HCT116 (cell line): ENCODE results near the gene PWWP2B. TPM values are rescaled to one million over a fixed set of nuclear protein-coding genes. Genes with fewer than 3 reads are reported as not detected.

Source experiments
- ATAC-seq: fragments of 200-7000 bp; cut with Tn5 transposase; 2 replicates; pipeline ENCODE4 v1.9.1; 2020; ENCODE audit warnings: mild to moderate bottlenecking, moderate library complexity
- BruUV-seq: library from RNA; stranded (reverse); fragments of 400-500 nt; replicated peaks from 2 replicates; lab custom pipeline; 2021; lab: Mats Ljungman, UMichigan
- CTCF ChIA-PET: fragments of 300-600 bp; sonication (Branson Sonifier 250); formaldehyde crosslinking; loops from one replicate; lab custom pipeline; 2021; ENCODE audit warnings: antibody characterized with exemption; lab: Charles Lee
- POLR2A ChIA-PET: fragments of 300-600, 350-600 bp; sonication (Branson Sonifier 250); formaldehyde crosslinking; loops from one replicate; lab custom pipeline; 2021; ENCODE audit warnings: antibody characterized with exemption; lab: Charles Lee
- RAD21 ChIA-PET, 2 experiments: fragments of 300-600 bp; sonication (Branson Sonifier 250); formaldehyde crosslinking; loops; one replicate each; lab custom pipeline; 2023; ENCODE audit warnings: low total read pairs in 2 of 2; ENCODE audit not compliant: uncharacterized antibody in 2 of 2, unreplicated experiment in 2 of 2, low non-redundant PET in 1 of 2; lab: Charles Lee
- DNase-seq: peaks from one replicate; pipeline ENCODE4 v3.0.0-alpha.2; 2010; ENCODE audit warnings: low read depth, low spot score
- H2AFZ ChIP-seq: fragments of 200-600 bp; shearing (Covaris generic), sonication (generic); 2 replicates; pipeline ENCODE4 v1.6.1; 2017; ENCODE audit warnings: low read depth, mixed run types, mixed read lengths, antibody characterized with exemption, low read length; ENCODE audit not compliant: poor library complexity, severe bottlenecking
- H3K27ac ChIP-seq: 2 replicates; pipeline ENCODE4 v1.5.1; 2012; ENCODE audit warnings: low read depth, low read length
- H3K27me3 ChIP-seq: fragments of 200-600 bp; sonication (generic); 2 replicates; pipeline ENCODE4 v1.6.1; 2016; ENCODE audit warnings: mixed run types, low read length, mixed read lengths; ENCODE audit not compliant: insufficient read depth
- H3K36me3 ChIP-seq, 2 experiments: fragments of 200-500 bp in 1 of 2; fragments of 200-600 bp in 1 of 2; sonication (Bioruptor generic) in 1 of 2; sonication (generic) in 1 of 2; 2 replicates each; pipeline versions ENCODE4 v1.5.1 to v1.6.1; 2014 to 2016; ENCODE audit warnings: low read length in 2 of 2, inconsistent platforms in 1 of 2, mixed read lengths in 1 of 2, mixed run types in 1 of 2; ENCODE audit not compliant: insufficient read depth in 2 of 2, control insufficient read depth in 1 of 2
- H3K4me1 ChIP-seq, 2 experiments: fragments of 200-600 bp in 1 of 2; sonication (generic) in 1 of 2; 2 replicates each; pipeline versions ENCODE4 v1.5.1 to v1.6.1; 2012 to 2017; ENCODE audit warnings: low read length in 2 of 2, inconsistent platforms in 1 of 2, mild to moderate bottlenecking in 1 of 2, mixed read lengths in 1 of 2, mixed run types in 1 of 2, moderate library complexity in 1 of 2; ENCODE audit not compliant: insufficient read depth in 2 of 2, control insufficient read depth in 1 of 2
- H3K4me2 ChIP-seq: fragments of 200-600 bp; sonication (generic); 2 replicates; pipeline ENCODE4 v1.6.1; 2017; ENCODE audit warnings: mixed run types, low read length, mixed read lengths
- H3K4me3 ChIP-seq, 2 experiments: fragments of 200-600 bp in 1 of 2; sonication (generic) in 1 of 2; replicated peaks in 1 of 2; 2 replicates each; pipeline ENCODE4 v1.5.1; 2011 to 2016; ENCODE audit warnings: low read length in 2 of 2, control low read depth in 1 of 2, low read depth in 1 of 2, mild to moderate bottlenecking in 1 of 2, mixed read lengths in 1 of 2, mixed run types in 1 of 2
- H3K79me2 ChIP-seq: fragments of 200-600 bp; sonication (generic); 2 replicates; pipeline ENCODE4 v1.6.1; 2017; ENCODE audit warnings: mild to moderate bottlenecking, mixed run types, low read length, moderate library complexity, mixed read lengths; ENCODE audit not compliant: insufficient read depth
- H3K9ac ChIP-seq: fragments of 200-600 bp; sonication (generic); 2 replicates; pipeline ENCODE4 v1.6.1; 2016; ENCODE audit warnings: low read length, mixed read lengths
- H3K9me2 ChIP-seq: fragments of 200-600 bp; sonication (generic), shearing (Covaris generic); 2 replicates; pipeline ENCODE4 v1.6.1; 2017; ENCODE audit warnings: mixed run types, mild to moderate bottlenecking, moderate library complexity; ENCODE audit not compliant: insufficient read depth
- H3K9me3 ChIP-seq, 2 experiments: fragments of 200-500 bp in 1 of 2; fragments of 200-600 bp in 1 of 2; sonication (Bioruptor generic) in 1 of 2; sonication (generic) in 1 of 2; 2 replicates each; pipeline ENCODE4 v1.6.1; 2014 to 2017; ENCODE audit warnings: low read length in 2 of 2, mixed read lengths in 2 of 2, inconsistent platforms in 1 of 2, low read depth in 1 of 2, mild to moderate bottlenecking in 1 of 2, mixed run types in 1 of 2, moderate library complexity in 1 of 2; ENCODE audit not compliant: control insufficient read depth in 1 of 2, insufficient read depth in 1 of 2
- H4K20me1 ChIP-seq: fragments of 200-600 bp; sonication (generic), shearing (Covaris generic); 2 replicates; pipeline ENCODE4 v1.6.1; 2017; ENCODE audit warnings: mixed run types, mild to moderate bottlenecking, moderate library complexity; ENCODE audit not compliant: insufficient read depth
- EGR1 ChIP-seq: IDR thresholded peaks from 2 replicates; pipeline ENCODE4 v1.6.1; 2012; ENCODE audit warnings: low read depth
- ELF1 ChIP-seq: IDR thresholded peaks from 2 replicates; pipeline ENCODE4 v1.6.1; 2012; ENCODE audit warnings: low read depth, borderline replicate concordance
- EZH2phosphoT487 ChIP-seq: fragments of 200-600 bp; IDR thresholded peaks from 2 replicates; pipeline ENCODE4 v1.6.1; 2018; ENCODE audit warnings: antibody characterized with exemption, borderline replicate concordance
- FOSL1 ChIP-seq: IDR thresholded peaks from 2 replicates; pipeline ENCODE4 v1.6.1; 2012; ENCODE audit warnings: low read depth
- JUND ChIP-seq: IDR thresholded peaks from 2 replicates; pipeline ENCODE4 v1.6.1; 2012
- POLR2A ChIP-seq: IDR thresholded peaks from 2 replicates; pipeline ENCODE4 v1.7.0; 2011; ENCODE audit warnings: borderline replicate concordance; ENCODE audit not compliant: insufficient read depth, insufficient read length; ENCODE audit errors: extremely low read depth
- POLR2AphosphoS5 ChIP-seq: IDR thresholded peaks from 2 replicates; pipeline ENCODE4 v1.6.1; 2011; ENCODE audit warnings: mild to moderate bottlenecking, low read depth, low read length, moderate library complexity
- RAD21 ChIP-seq: IDR thresholded peaks from 2 replicates; pipeline ENCODE4 v1.6.1; 2012; ENCODE audit warnings: low read depth, mild to moderate bottlenecking
- SIN3A ChIP-seq: IDR thresholded peaks from 2 replicates; pipeline ENCODE4 v1.6.1; 2012; ENCODE audit warnings: low read depth
- SP1 ChIP-seq: IDR thresholded peaks from 2 replicates; pipeline ENCODE4 v1.6.1; 2012; ENCODE audit warnings: low read depth
- TCF7L2 ChIP-seq: IDR thresholded peaks from 2 replicates; pipeline ENCODE4 v1.7.0; 2011; ENCODE audit warnings: borderline replicate concordance, inconsistent platforms; ENCODE audit not compliant: insufficient read depth, insufficient read length; ENCODE audit errors: extremely low read depth
- YY1 ChIP-seq: IDR thresholded peaks from 2 replicates; pipeline ENCODE4 v1.6.1; 2011; ENCODE audit warnings: low read length, low read depth, moderate library complexity, mild to moderate bottlenecking; ENCODE audit not compliant: insufficient replicate concordance; ENCODE audit errors: extremely low read depth
- ZFX ChIP-seq: fragments of 450-650 bp; IDR thresholded peaks from 2 replicates; pipeline ENCODE4 v1.6.1; 2017
- intact Hi-C: fragments of 100-400 bp; cut with micrococcal nuclease; formaldehyde crosslinking; loops from 2 replicates; pipeline ENCODE4 v1.10.0; 2022
- total RNA-seq: library from RNA; stranded (reverse); gene quantifications from one replicate; pipeline ENCODE4 v1.2.1, GENCODE V29; 2021; ENCODE audit not compliant: unreplicated experiment
- TF ChIP-seq, protein P1 (sequence below): IDR thresholded peaks from 2 replicates; pipeline ENCODE4 v1.6.1; 2012
- TF ChIP-seq, protein P2 (sequence below): IDR thresholded peaks from 2 replicates; pipeline ENCODE4 v1.6.1; 2012; ENCODE audit warnings: low read depth
- TF ChIP-seq, protein P3 (sequence below), 3 experiments: fragments of 200-600 bp in 1 of 3; sonication (generic) in 1 of 3; IDR thresholded peaks in 2 of 3; conservative IDR thresholded peaks in 1 of 3; 2 replicates each; pipeline ENCODE4 v1.5.1; 2012 to 2017; ENCODE audit warnings: low read depth in 2 of 3, low read length in 2 of 3, antibody characterized with exemption in 1 of 3, borderline replicate concordance in 1 of 3, control low read depth in 1 of 3, mild to moderate bottlenecking in 1 of 3, mixed read lengths in 1 of 3, mixed run types in 1 of 3, moderate library complexity in 1 of 3; ENCODE audit not compliant: insufficient read depth in 1 of 3

Gene PWWP2B
- total RNA-seq, 1 experiment from 2014 or later: 13.9 TPM

DNA sequence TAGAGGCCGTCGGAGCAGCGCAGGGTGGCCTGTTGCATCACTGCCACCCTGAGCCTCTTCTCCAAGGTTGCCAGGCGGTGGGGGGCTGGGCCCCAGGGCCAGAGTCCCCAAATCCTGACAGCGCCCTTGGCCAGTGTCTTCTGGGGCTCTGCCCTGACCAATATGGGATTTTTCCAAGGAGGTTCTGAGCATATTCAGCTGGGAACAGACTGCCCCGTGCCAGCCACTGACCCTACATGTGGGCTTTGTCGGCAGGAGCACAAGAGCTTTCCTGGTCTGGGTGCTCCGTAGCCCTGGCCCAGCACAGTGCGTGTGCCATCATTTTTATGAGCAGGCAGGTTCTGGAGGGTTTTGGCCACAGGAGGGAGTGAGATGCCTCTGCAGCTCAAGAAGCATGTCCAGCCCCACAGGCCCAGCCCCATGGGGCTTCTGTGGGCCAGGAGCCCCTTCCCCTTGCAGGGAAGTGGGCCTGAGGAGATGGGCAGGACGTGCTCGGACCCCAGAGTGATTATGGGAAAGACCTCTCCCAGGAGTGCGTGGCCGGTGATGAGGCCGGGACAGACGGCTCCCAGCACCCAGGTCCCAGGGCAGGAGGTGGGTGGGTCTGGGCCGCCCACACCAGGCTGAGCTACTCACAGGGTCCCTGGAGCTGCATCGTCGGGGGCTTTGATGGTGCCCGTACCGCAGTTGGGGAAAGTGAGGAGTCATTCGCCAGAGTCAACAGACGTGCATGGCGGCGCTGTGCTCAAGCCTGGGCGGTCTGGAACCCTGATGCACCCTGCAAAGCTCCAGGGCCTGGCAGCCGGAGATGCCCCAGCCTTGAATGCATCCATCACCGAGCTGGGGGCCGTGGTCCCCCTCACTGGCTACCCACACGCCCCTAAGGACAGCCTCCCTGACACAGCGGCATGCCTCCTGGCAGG, 66.6 kb downstream of the PWWP2B start:
- H3K36me3 ChIP-seq: no peaks in the 10 kb centered on the region
- no peak overlapping the region for H3K4me3 ChIP-seq
- DNase-seq: no peak
- ChIA-PET RAD21 (no interaction called here), POLR2A (no interaction called here), CTCF (no interaction called here)
- H3K27ac ChIP-seq: no peak overlapping the region
- no peaks in the 10 kb centered on the region for H3K27me3 ChIP-seq
- TF ChIP-seq SIN3A: no peak
- no peak for TF ChIP-seq ELF1
- no peak for TF ChIP-seq EZH2phosphoT487
- TF ChIP-seq, protein P1, sequence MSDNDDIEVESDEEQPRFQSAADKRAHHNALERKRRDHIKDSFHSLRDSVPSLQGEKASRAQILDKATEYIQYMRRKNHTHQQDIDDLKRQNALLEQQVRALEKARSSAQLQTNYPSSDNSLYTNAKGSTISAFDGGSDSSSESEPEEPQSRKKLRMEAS: no peak
- no peak for TF ChIP-seq ZFX
- TF ChIP-seq POLR2A: no peak
- TF ChIP-seq, protein P2, sequence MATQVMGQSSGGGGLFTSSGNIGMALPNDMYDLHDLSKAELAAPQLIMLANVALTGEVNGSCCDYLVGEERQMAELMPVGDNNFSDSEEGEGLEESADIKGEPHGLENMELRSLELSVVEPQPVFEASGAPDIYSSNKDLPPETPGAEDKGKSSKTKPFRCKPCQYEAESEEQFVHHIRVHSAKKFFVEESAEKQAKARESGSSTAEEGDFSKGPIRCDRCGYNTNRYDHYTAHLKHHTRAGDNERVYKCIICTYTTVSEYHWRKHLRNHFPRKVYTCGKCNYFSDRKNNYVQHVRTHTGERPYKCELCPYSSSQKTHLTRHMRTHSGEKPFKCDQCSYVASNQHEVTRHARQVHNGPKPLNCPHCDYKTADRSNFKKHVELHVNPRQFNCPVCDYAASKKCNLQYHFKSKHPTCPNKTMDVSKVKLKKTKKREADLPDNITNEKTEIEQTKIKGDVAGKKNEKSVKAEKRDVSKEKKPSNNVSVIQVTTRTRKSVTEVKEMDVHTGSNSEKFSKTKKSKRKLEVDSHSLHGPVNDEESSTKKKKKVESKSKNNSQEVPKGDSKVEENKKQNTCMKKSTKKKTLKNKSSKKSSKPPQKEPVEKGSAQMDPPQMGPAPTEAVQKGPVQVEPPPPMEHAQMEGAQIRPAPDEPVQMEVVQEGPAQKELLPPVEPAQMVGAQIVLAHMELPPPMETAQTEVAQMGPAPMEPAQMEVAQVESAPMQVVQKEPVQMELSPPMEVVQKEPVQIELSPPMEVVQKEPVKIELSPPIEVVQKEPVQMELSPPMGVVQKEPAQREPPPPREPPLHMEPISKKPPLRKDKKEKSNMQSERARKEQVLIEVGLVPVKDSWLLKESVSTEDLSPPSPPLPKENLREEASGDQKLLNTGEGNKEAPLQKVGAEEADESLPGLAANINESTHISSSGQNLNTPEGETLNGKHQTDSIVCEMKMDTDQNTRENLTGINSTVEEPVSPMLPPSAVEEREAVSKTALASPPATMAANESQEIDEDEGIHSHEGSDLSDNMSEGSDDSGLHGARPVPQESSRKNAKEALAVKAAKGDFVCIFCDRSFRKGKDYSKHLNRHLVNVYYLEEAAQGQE: no peak
- no peak for TF ChIP-seq SP1
- TF ChIP-seq JUND: no peak
- TF ChIP-seq TCF7L2: no peak
- TF ChIP-seq, protein P3, sequence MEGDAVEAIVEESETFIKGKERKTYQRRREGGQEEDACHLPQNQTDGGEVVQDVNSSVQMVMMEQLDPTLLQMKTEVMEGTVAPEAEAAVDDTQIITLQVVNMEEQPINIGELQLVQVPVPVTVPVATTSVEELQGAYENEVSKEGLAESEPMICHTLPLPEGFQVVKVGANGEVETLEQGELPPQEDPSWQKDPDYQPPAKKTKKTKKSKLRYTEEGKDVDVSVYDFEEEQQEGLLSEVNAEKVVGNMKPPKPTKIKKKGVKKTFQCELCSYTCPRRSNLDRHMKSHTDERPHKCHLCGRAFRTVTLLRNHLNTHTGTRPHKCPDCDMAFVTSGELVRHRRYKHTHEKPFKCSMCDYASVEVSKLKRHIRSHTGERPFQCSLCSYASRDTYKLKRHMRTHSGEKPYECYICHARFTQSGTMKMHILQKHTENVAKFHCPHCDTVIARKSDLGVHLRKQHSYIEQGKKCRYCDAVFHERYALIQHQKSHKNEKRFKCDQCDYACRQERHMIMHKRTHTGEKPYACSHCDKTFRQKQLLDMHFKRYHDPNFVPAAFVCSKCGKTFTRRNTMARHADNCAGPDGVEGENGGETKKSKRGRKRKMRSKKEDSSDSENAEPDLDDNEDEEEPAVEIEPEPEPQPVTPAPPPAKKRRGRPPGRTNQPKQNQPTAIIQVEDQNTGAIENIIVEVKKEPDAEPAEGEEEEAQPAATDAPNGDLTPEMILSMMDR (IDR thresholded peaks at IDR 0.05 in 2 of 3, conservative IDR thresholded peaks at IDR 0.05 in 1 of 3; ENCODE audit: borderline replicate concordance in 1 of 3, insufficient read depth in 1 of 3, low read depth in 2 of 3, low read length in 2 of 3): peak in 2 of 3 experiments; percentile 21 to 36; a peak in 3 of 6 replicates
- TF ChIP-seq POLR2AphosphoS5: no peak
- TF ChIP-seq EGR1: no peak
- TF ChIP-seq YY1: no peak
- TF ChIP-seq FOSL1: no peak
- TF ChIP-seq RAD21: peak; percentile 66
- peaks cover 0 to 8% of the 10 kb centered on the region in 2 experiments; a peak in 1 of 4 replicates for H3K4me1 ChIP-seq
- H3K9ac ChIP-seq: no peak overlapping the region
- H3K4me2 ChIP-seq: no peak overlapping the region
- BruUV-seq: no TSS peak
- peak; percentile 35; the same call in 1 of the 2 replicates for ATAC-seq
- no peaks in the 10 kb centered on the region for H3K9me2 ChIP-seq
- H3K79me2 ChIP-seq: no peaks in the 10 kb centered on the region
- no peaks in the 10 kb centered on the region for H3K9me3 ChIP-seq
- no peak overlapping the region for H2AFZ ChIP-seq
- H4K20me1 ChIP-seq: no peaks in the 10 kb centered on the region
- intact Hi-C loops: no loop called here
